SK-N-MC (cell line): Measurements from ENCODE around the gene PKMYT1.

ENCODE experiments used
- DNase-seq: peaks from one replicate; pipeline ENCODE4 v3.0.0-alpha.2; 2011; ENCODE audit warnings: low read depth, low spot score
- H3K27ac ChIP-seq: fragments of 200-600 bp; sonication (generic); 2 replicates; pipeline ENCODE4 v1.5.1; 2016; ENCODE audit warnings: mixed run types
- H3K36me3 ChIP-seq: fragments of 200-600 bp; sonication (generic); 2 replicates; pipeline ENCODE4 v1.6.1; 2017; ENCODE audit warnings: antibody characterized with exemption, low read length, mixed read lengths; ENCODE audit not compliant: insufficient read depth
- H3K4me3 ChIP-seq: fragments of 200-600 bp; sonication (generic); 2 replicates; pipeline ENCODE4 v1.5.1; 2016
- H3K9ac ChIP-seq: fragments of 200-600 bp; sonication (generic); 2 replicates; pipeline ENCODE4 v1.8.0; 2017; ENCODE audit warnings: mixed run types, mixed read lengths; ENCODE audit not compliant: insufficient read length
- H3K9me3 ChIP-seq: fragments of 200-600 bp; sonication (generic); 2 replicates; pipeline ENCODE4 v1.6.1; 2017; ENCODE audit warnings: low read depth, mild to moderate bottlenecking, antibody characterized with exemption, low read length, moderate library complexity, mixed read lengths
- EZH2 ChIP-seq: fragments of 200-600 bp; sonication (generic); IDR thresholded peaks from one replicate; pipeline ENCODE4 v1.6.1; 2017; ENCODE audit warnings: antibody characterized with exemption
- FOXP2 ChIP-seq: optimal IDR thresholded peaks from 2 replicates; pipeline ENCODE3; 2011; ENCODE audit warnings: mild to moderate bottlenecking, moderate library complexity; ENCODE audit not compliant: insufficient read depth; ENCODE audit errors: extremely low read length, control extremely low read depth
- POLR2AphosphoS5 ChIP-seq: IDR thresholded peaks from 2 replicates; pipeline ENCODE4 v1.6.1; 2012; ENCODE audit warnings: mild to moderate bottlenecking, low read depth, low read length, borderline replicate concordance

PKMYT1 gene

DNA sequence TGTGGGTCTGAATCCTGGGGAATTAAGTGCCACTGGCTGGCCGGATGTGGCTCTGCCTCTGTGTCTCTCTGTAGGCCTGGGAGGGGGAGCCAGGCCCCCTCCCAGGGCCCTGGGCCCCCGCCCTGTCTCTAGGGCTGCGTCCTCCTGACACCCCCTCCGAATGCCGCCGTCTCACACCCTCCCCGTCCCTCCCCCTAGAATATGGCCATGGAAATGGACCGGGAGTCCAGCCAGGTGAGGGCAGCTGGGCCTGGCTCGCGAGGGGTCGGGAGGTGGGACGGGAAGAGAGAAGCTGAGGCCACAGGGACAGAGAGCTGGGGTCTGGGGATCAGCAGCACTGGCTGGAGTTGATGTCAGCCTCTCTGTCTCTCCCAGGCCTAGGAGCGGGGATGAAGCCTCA lies 16.1 kb upstream of the PKMYT1 start:
- no peaks in the 10 kb centered on the region for H3K36me3 ChIP-seq
- H3K9ac ChIP-seq, result no peak overlapping the region
- H3K4me3 ChIP-seq, result no peak overlapping the region
- H3K9me3 ChIP-seq, result no peaks in the 10 kb centered on the region
- no peak for TF ChIP-seq FOXP2
- TF ChIP-seq EZH2, result no peak
- TF ChIP-seq POLR2AphosphoS5, result no peak
- H3K27ac ChIP-seq, result no peak overlapping the region
- DNase-seq, result no peak

DNA sequence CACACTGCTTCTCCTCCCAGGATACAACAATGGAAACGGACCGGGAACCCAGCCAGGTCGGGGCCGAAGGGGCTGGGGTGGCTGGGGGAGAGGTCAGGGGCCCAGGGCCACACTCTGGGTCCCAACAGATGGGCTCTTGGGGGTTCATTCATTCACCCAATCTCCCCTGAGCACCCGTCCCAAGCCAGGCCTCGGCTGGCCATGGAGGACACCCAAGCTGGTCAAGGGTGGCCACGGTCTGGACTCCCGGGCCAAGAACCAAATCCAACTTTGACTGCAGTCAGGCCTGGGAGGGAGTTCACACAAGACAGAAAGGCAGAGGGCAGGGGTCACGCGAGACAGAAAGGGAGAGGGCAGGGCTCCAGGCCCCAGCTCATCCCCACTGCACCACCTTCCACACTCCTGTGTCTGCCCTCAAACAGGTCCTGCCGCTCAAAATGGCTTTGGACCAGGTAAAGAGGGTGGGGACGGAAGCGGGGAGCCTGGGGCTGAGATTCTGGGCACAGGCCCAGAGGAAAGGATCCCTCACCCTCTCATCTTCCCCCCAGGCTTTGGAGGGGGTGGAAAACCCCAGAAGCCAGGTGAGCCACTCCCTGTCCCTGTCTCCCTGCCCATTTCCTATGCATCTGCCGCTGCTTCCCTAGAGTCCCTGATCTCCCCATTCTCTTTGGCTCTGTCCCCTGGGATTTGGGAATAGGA lies 12.3 kb upstream of the PKMYT1 start:
- TF ChIP-seq EZH2 (no peak), FOXP2 (no peak), POLR2AphosphoS5 (no peak)
- Histone ChIP-seq H3K27ac (no peak overlapping the region), H3K9ac (no peak overlapping the region), H3K9me3 (no peaks in the 10 kb centered on the region), H3K4me3 (no peak overlapping the region), H3K36me3 (no peaks in the 10 kb centered on the region)
- no peak for DNase-seq

DNA sequence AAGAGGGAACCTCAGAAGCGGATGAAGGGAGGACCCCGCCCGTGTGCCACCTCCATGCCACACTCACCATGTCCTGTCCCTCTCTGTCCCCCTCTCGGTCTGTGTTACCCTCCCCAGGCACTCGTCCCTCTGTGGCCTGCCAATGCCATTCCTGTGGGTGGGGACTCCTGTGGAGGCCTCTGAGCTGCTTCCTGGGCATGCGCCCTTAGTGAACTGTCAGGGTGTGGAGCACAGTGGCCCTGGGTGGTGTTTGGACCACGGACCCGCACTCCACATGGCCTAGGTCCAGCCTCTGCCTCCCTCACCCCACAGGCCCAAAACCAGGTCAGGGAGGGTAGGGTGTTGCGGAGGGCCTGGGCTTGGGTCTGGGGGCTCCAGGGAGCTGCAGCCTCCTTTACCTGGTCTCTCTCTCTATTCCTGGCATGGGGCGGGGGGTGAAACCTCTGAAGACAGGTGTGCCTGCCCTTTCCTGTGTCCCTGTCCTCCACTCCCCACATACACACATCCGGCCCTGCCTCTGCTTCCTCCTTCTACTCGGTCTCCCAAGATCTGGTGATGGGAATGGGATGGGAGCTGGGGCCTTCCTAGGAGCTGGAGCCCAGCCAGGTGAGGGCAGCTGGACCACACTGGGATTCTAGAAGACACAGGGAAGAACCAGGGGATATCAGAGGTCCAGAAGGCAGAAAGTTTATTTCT lies 11.5 kb upstream of the PKMYT1 start:
- Histone ChIP-seq H3K9ac (no peak overlapping the region), H3K4me3 (no peak overlapping the region), H3K9me3 (no peaks in the 10 kb centered on the region), H3K36me3 (no peaks in the 10 kb centered on the region), H3K27ac (no peak overlapping the region)
- DNase-seq, result no peak
- TF ChIP-seq EZH2, result no peak
- no peak for TF ChIP-seq POLR2AphosphoS5

DNA sequence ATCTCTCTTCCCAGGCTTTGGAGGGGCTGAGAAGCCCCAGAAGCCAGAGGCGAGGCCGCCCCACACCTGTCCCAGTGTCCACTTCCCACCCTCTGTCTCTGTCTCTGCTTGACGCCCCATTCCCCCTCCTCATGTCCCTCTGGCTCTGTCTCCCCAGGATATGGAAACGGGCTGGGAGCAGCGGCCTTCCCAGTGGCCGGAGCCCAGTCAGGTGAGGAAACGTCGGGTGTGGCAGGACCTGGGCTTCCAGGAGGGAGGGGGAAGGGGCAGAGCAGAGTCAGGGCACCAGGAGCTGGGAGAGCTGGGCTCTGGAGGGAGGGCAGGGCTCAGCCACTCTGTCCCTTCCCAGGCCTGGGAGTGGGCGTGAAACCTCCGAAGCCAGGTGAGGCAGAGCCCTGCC lies 10.6 kb upstream of the PKMYT1 start:
- no peaks in the 10 kb centered on the region for H3K9me3 ChIP-seq
- H3K4me3 ChIP-seq, result no peak overlapping the region
- no peak overlapping the region for H3K27ac ChIP-seq
- DNase-seq, result no peak
- no peak for TF ChIP-seq EZH2
- TF ChIP-seq FOXP2, result no peak
- TF ChIP-seq POLR2AphosphoS5, result no peak
- no peak overlapping the region for H3K9ac ChIP-seq
- no peaks in the 10 kb centered on the region for H3K36me3 ChIP-seq

DNA sequence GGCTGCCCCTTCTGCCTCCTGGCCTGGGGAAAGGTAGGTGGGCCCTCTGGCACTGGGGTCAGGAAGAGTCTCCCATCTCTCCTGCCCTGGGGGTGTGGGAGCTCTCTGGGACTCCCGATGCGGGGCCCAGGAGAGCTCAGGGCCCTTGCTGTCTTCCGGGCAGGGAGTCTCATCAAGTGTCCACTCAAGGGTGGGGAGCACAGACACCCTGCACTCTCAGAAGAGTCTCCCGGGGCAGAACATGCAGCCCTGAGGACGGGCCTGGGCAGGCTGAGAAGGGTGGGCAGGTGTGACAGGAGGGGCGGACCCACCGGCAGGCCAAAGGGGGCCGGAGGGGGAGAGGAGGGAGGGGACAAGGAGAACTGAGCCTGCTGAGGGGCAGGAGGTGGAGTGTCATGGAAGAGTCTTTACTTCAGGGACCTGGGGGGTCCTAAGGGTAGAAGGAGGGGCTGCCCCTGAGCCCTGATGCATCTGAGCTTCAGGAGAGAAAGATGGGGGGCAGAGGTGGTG lies 8.4 kb upstream of the PKMYT1 start:
- Histone ChIP-seq H3K4me3 (no peak overlapping the region), H3K9ac (no peak overlapping the region), H3K27ac (no peak overlapping the region), H3K36me3 (no peaks in the 10 kb centered on the region), H3K9me3 (no peaks in the 10 kb centered on the region)
- no peak for TF ChIP-seq POLR2AphosphoS5
- TF ChIP-seq EZH2, result no peak
- no peak for TF ChIP-seq FOXP2
- DNase-seq, result no peak

DNA sequence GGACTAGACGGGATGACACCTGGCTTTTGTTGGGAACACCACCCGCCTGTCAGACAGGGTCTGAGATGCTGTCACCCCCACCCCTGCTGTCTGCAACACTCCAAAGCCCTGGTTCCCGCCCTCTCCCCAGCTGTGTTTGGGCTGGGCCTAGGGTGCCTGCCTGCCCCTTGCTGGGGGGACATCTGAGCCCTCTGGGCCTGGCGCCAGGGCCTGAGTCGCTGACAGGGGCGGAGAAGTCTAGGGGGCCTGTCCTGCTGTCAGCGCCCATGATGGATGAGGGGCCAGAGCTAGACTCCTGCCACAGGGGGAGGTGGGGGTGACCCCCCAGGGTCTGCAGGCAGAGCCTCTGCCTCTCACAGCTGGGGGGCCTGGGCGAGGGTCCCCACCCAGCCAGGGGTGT lies 7.6 kb upstream of the PKMYT1 start:
- Histone ChIP-seq H3K27ac (no peak overlapping the region), H3K36me3 (no peaks in the 10 kb centered on the region), H3K9ac (no peak overlapping the region), H3K4me3 (no peak overlapping the region), H3K9me3 (no peaks in the 10 kb centered on the region)
- DNase-seq, result no peak
- TF ChIP-seq EZH2 (no peak), FOXP2 (no peak), POLR2AphosphoS5 (no peak)

DNA sequence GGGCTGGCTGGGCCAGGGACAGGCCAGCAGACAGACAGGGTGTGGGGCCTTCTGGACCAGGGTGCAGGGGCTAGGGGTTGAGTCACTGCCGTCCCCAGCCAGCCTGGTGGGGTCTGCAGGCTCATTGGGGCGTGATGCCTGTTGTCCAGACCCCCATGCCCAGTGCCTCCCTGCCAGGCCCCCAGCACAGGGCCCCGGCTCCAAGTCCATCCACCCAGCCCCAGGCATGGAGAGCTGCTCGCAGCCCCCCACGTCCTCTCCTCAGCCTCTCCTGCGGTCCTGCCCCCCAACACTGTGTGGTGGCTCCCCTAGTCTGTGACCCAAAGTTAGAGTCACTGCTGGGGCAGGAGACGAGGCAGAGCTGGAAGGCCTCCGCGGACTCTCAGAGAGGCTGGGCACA lies 7.0 kb upstream of the PKMYT1 start:
- no peak for DNase-seq
- Histone ChIP-seq H3K9ac (no peak overlapping the region), H3K36me3 (no peaks in the 10 kb centered on the region), H3K27ac (no peak overlapping the region), H3K4me3 (no peak overlapping the region), H3K9me3 (no peaks in the 10 kb centered on the region)
- TF ChIP-seq FOXP2, result no peak
- TF ChIP-seq POLR2AphosphoS5, result no peak
- no peak for TF ChIP-seq EZH2

DNA sequence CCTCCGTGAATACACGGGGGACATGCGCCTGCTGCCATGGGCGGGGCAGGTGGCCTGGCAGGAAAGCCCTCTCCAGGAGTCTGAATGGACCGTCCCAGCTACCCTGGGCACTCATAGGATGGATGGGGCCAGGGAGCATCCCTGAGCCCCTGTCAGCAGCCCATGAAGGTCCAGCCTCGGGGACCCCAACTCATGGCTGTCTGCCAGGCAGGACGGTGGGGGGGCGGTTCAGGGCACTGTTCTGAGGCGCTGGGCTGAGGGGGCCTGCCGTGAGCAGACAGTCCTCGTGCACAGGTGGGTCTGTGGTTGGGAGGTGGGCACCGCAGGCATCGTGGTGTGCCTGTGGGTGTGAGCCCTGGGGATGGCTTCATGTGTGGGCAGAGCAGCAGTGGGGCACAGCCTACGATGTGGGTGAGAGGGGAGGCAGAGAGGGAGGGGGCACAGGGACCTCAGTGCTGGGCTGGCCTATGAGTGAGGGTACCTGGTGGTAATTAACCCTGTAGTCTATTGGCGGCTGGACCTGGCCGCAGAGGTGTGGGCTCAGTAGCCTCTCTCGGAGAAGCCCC lies 6.5 kb upstream of the PKMYT1 start:
- Histone ChIP-seq H3K9ac (no peak overlapping the region), H3K36me3 (no peaks in the 10 kb centered on the region), H3K4me3 (no peak overlapping the region), H3K9me3 (no peaks in the 10 kb centered on the region), H3K27ac (no peak overlapping the region)
- TF ChIP-seq POLR2AphosphoS5 (no peak), EZH2 (no peak), FOXP2 (no peak)
- no peak for DNase-seq

DNA sequence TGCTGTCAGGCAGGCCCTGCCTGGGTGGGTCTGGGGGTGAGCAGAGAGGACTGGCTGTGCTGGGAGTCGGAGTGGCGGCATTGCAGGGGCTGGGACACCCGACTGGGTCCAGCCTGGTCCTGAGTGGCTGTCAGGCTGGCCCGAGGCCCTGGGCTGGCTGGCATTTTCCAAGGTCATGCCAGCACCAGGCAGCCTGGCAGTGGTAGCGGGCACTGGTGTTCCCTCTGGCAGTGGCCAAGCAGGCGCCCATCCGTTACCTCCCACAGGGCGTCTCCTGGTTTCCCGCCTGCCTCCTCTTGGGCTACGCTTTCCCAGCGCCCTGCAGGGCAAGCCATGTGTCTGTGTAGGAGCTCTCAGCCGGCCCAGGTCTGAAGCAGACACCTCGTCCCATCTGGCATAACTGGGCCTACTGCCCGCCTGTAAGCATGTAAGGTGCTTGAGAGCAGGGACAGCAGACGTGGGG lies 5.7 kb upstream of the PKMYT1 start:
- H3K36me3 ChIP-seq, result no peaks in the 10 kb centered on the region
- no peak overlapping the region for H3K4me3 ChIP-seq
- no peak overlapping the region for H3K27ac ChIP-seq
- H3K9me3 ChIP-seq, result no peaks in the 10 kb centered on the region
- no peak overlapping the region for H3K9ac ChIP-seq
- TF ChIP-seq POLR2AphosphoS5 (no peak), EZH2 (no peak), FOXP2 (no peak)
- no peak for DNase-seq
